ENCODE results near the gene ZBTB8OS.

ZBTB8OS gene

DNA sequence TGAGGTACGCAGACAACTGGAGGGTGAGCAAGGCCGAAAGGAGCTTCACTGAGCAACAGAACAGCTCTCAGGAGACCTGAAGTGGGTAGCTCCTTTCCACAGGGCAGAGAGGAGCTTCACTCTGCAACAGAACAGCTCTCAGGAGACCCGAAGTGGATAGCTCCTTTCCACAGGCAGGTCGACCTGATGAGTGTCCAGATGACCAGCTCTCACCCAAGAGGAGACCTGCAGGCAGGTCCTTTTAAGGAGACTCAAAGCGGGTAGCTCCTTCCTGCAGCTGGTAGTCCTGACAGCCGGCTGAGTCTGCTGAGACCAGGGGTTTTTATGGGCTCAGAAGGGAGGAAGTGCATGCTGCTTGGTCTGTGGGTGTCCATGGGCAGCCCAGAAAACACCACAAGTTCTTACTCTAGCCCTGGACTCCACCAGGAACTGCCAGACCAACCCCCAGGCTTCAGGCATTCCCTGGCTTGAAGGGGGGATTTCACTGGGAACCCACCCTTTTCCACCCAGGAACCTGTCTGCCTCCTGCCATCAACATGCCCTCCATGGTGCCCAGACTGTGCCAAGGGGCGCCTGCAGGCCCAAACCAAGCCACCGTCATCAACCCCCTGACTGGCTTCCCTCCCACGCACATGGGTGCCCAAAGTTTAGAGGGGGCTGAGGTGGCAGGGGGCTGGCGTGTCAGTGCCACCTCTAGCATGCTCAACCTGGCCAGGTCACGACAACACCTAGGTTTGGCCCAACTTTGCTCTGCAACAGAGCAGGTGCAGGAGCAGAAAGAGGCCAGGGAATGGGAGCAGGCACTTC, 43.6 kb downstream of the ZBTB8OS start:
- DNase-seq (ENCODE audit: low spot score): no peak

GRCh38 chr1:32605711-32606424, 44.5 kb downstream of the ZBTB8OS start:
- DNase-seq (ENCODE audit: low spot score): no peak

DNA sequence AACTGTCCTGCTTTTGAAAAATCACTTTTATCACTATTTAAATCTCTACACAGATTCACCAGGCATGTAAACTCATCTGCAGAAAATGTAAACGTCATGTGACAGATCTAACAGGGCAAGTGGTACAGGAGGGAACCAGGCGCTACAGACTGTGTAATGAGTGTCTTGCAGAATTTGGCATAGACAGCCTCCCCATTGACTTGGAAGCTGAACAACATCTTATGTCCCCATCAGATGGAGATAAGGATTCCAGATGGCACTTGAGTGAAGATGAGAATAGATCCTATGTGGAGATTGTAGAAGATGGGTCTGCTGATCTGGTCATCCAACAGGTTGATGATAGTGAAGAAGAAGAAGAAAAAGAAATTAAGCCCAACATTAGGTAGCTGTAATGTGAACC, 50.3 kb downstream of the ZBTB8OS start:
- no peak for DNase-seq (ENCODE audit: low spot score)

DNA sequence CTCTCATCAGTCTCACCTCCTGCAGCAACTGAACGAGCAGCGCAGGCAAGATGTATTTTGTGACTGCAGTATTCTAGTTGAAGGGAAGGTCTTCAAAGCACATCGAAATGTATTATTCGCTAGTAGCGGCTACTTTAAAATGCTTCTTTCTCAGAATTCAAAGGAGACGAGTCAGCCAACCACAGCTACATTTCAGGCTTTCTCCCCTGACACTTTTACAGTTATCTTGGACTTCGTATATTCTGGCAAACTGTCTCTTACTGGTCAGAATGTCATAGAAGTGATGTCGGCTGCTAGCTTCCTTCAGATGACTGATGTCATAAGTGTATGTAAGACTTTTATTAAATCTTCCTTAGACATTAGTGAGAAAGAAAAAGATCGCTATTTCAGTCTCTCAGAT, 57.4 kb downstream of the ZBTB8OS start:
- DNase-seq (ENCODE audit: low spot score): no peak

DNA sequence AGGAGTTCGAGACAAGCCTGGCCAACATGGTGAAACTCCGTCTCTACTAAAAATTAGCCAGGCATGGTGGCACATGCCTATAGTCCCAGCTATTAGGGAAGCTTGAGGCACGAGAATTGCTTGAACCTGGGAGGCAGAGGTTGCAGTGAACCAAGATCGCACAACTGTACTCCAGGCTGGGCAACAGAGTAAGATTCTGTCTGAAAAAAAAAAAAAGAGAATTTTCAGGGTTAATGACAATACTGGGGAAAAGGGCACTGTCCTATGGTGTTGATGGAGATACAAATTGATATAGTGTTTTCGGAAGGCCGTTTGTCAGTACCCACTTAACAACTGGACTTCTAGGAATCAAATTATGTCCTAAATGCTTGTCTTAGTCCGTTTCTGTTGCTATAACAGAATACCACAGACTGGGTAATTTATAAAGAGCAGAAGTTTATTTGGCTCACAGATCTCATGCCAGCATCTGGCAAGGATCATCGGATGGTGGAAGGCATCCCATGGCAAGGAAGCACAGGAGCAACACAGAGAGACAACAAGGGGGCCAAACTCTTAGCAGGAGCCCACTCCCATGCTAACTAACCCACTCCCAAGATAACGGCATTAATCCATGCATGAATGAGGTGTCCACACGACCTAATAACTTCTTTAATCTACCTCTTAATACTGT, 69.9 kb downstream of the ZBTB8OS start:
- DNase-seq (ENCODE audit: low spot score): no peak

Measured in D341Med (cell line).